AG09309 (cell line): ENCODE measurements around the gene CD40.

Source experiments
- DNase-seq: peaks from one replicate; pipeline ENCODE4 v3.0.0-alpha.2; 2010; ENCODE audit warnings: low read depth
- H3K4me3 ChIP-seq: 2 replicates; pipeline ENCODE4 v1.5.1; 2011; ENCODE audit warnings: mild to moderate bottlenecking, low read depth, low read length, moderate library complexity; ENCODE audit not compliant: control insufficient read depth
- TF ChIP-seq, protein P1 (sequence below): IDR thresholded peaks from 2 replicates; pipeline ENCODE4 v1.5.1; 2011; ENCODE audit warnings: mild to moderate bottlenecking, low read depth, low read length, inconsistent platforms; ENCODE audit not compliant: insufficient read depth, control insufficient read depth; ENCODE audit errors: missing control alignments

Gene CD40

DNA sequence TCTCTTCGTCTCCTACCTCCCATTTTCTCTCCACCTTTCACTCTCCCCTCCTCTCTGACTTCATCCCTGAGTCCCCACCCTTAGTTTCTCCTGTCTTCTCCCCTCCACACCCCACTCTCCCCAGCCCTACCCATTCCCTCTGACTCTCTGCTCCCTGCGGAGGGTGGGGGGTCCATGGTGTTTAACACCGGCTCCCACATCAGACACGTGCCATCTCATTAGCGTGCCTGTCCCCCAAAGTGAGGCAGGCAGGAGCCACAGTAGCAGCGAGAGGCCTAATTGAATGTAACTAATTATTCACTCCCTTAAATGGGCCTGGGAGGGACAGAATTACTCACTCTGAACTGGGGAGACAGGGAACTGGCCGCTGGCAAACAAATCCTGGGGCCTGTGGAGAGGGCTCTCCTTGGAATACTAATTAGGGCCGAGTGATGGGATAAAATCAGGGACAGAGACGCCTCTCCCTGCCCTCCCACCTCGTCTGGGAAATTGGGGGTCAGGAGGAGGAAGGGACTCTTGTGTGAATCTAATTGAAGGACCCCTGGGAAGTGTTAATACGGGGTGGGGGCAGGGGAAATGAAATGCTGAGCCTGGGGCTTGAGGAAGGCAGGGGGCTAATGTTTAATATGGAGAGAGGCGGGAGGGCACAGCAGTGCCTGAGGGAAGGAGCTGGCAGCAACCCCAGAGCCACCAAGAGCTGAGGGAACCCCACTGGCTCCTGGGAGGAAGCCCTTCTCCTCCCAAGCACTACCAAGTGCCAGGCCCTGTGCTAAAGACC lies 17.9 kb downstream of the CD40 start:
- DNase-seq, result no peak
- TF ChIP-seq, protein P1, sequence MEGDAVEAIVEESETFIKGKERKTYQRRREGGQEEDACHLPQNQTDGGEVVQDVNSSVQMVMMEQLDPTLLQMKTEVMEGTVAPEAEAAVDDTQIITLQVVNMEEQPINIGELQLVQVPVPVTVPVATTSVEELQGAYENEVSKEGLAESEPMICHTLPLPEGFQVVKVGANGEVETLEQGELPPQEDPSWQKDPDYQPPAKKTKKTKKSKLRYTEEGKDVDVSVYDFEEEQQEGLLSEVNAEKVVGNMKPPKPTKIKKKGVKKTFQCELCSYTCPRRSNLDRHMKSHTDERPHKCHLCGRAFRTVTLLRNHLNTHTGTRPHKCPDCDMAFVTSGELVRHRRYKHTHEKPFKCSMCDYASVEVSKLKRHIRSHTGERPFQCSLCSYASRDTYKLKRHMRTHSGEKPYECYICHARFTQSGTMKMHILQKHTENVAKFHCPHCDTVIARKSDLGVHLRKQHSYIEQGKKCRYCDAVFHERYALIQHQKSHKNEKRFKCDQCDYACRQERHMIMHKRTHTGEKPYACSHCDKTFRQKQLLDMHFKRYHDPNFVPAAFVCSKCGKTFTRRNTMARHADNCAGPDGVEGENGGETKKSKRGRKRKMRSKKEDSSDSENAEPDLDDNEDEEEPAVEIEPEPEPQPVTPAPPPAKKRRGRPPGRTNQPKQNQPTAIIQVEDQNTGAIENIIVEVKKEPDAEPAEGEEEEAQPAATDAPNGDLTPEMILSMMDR, result no peak
- H3K4me3 ChIP-seq, result no peak overlapping the region

DNA sequence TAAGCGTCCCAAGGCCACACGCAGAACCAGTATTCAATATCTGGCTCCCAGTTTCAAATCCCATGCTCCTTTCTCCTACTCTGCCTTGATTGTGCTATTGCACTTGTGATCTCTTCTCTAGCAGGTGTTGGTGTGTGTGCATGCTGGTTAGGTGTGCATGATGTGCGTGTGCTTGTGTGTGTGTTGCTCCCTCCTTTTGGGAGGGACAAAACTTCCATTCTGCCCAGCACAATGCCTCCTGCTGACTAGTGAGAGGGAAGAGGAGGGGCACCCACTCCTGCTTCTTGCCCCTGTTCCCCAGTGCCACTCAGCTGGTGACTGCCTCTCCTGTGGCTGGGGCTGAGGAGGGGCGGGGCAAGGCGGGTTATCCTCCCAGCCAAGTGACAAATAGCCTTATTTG lies 19.7 kb downstream of the CD40 start:
- no peak overlapping the region for H3K4me3 ChIP-seq
- TF ChIP-seq, protein P1, result no peak
- no peak for DNase-seq

DNA sequence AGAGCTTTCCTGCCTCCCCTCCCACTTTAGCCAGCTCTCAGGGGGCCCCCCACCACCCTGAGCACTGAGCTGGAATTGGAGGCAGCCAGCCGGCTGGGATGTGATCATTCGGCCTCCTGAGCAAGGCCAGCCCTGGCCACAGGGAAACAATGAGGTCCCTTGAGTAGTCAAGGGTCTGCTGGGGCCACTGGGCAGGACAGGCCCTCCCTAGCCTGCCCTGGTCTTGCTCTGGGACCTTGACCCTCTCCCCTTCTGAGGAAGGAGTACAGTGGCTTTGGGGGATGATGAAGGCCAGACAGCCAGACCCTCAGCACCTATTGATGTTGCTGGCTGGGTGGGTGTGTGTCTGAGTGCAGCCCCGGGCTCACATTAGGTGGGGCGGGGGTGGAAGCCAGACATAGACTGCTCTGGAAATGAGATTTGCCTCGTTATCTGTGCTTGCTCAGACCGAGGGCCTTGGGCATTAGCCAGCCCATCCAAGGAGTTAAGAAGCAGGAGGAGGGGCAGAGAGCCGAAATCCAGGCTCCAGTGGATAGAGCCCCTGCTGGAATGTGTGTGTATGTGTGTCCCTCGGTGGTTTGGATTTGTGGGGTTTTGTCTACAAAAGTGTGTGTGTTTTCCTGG lies 21.3 kb downstream of the CD40 start:
- no peak for DNase-seq
- H3K4me3 ChIP-seq, result no peak overlapping the region
- TF ChIP-seq, protein P1, result no peak

DNA sequence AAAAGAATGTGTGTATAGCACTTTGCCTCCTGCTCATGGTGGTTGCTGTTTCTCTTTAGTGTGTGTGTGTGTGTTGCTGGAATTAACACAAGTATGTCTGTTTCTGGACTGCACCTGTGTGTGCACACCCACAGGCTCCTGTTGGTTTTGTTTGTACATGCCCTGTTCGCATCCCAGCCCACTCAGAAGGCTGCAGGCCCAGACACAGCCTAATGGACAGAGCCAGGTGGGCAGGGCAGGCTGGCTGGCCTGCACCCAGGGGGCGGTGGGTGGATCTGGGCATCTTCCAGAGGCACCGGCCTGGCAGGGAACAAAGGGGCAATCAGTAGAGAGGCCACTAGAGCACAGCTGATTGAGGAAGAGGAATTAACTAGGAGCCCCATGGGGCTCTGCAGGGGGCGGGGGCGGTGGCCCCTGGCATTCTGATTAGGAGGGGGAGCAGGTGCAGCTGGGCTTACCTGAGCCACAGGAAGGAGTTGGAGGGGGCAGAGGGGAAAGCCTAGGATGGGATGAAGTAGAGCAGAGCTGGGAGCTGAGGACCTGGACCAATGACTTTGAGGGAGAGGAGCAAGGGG lies 21.9 kb downstream of the CD40 start:
- TF ChIP-seq, protein P1, result no peak
- DNase-seq, result no peak

DNA sequence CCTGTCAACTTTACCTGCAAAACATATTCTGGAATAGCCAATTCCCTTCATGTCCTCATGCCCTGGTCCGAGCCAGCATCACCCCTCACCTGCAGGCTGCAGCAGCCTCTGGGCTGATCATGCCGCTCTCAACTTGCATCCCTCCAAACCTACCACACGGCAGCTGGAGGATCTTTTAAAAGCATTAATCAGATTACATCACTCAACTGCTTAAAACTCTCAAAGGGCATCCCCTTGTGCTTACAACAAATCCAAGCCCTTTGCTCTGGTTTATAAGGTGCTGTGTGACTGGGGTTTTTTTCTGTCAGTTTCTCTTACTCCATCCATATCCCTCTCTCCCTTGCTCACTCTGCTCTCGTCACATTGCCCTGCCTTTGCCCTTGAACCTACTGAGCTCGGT lies 24.0 kb downstream of the CD40 start:
- TF ChIP-seq, protein P1, result no peak
- no peak overlapping the region for H3K4me3 ChIP-seq
- no peak for DNase-seq

More for the DNA sequence above, 21.9 kb downstream of the CD40 start:
- H3K4me3 ChIP-seq, result no peak overlapping the region

DNA sequence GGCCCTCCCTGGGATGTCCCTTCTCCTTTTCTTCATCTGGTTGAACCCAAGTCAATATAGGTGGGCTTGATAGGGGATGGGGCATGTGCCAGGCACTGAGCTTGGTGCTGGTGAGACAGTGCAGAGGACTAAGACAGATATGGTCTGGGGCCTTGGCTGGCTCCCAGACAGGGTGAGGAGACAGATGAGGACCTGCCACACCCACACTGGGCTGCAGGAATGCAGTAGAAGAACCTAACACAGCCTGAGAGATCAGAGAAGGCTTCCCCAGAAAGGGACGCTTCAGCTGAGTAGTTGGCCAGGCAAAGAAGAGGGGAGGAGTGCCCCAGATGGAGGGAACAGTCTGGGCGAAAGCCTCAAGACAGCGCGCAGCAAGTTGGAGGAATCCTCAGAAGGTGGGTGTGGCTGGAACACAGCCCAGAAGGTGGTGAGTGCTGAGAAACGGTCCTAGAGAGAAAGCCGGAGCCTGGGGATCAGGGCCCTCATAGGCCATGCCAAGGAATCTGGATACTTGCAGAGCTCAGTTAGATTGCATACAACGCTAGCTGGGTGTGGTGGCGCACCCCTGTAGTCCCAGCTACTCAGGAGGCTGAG lies 26.4 kb downstream of the CD40 start:
- DNase-seq, result no peak
- no peak overlapping the region for H3K4me3 ChIP-seq
- TF ChIP-seq, protein P1, result no peak
